GM18505 (cell line): ENCODE data around the gene HERPUD1.
"Not testable (repeated sequence)": the region's sequence is repeated elsewhere in the genome, so short reads cannot be mapped to it uniquely, and the experiment has no call there.

ENCODE experiments used
- ATAC-seq: cut with Tn5 transposase; IDR thresholded peaks from one replicate; pipeline ENCODE4 v1.9.1; 2021; ENCODE audit not compliant: unreplicated experiment
- POLR2A ChIP-seq: IDR thresholded peaks from 4 replicates; pipeline ENCODE4 v1.6.1; 2011; ENCODE audit warnings: borderline replicate concordance; ENCODE audit not compliant: insufficient read depth, insufficient read length; ENCODE audit errors: extremely low read depth

HERPUD1 gene

GRCh38 chr16:56966093-56966475, 34.1 kb downstream of the HERPUD1 start:
- ATAC-seq = no peak
- TF ChIP-seq POLR2A = no peak

- TF ChIP-seq POLR2A = no peak
- no peak for ATAC-seq
Observed at GRCh38 chr16:56967733-56968132, 35.8 kb downstream of the HERPUD1 start.

- no peak for TF ChIP-seq POLR2A
- ATAC-seq = no peak
Observed at GRCh38 chr16:56969769-56970168, 37.8 kb downstream of the HERPUD1 start.

- ATAC-seq = peak; percentile 81
- no peak for TF ChIP-seq POLR2A
Observed at GRCh38 chr16:56970934-56971767, 39.2 kb downstream of the HERPUD1 start.

GRCh38 chr16:56971768-56972043, 39.8 kb downstream of the HERPUD1 start:
- TF ChIP-seq POLR2A = no peak
- ATAC-seq = no peak

GRCh38 chr16:56972403-56973293, 40.7 kb downstream of the HERPUD1 start:
- ATAC-seq = no peak
- no peak for TF ChIP-seq POLR2A

- ATAC-seq = no peak
- TF ChIP-seq POLR2A = no peak
Observed at GRCh38 chr16:56973294-56973689, 41.4 kb downstream of the HERPUD1 start.

GRCh38 chr16:56973899-56974298, 42.0 kb downstream of the HERPUD1 start:
- ATAC-seq = not testable (repeated sequence)

GRCh38 chr16:56974549-56975300, 42.8 kb downstream of the HERPUD1 start:
- no peak for TF ChIP-seq POLR2A
- ATAC-seq = no peak

- TF ChIP-seq POLR2A = no peak
- ATAC-seq = no peak
Observed at GRCh38 chr16:56975714-56976113, 43.8 kb downstream of the HERPUD1 start.

- TF ChIP-seq POLR2A = no peak
- ATAC-seq = no peak
Observed at GRCh38 chr16:56977216-56977615, 45.3 kb downstream of the HERPUD1 start.

- ATAC-seq = no peak
- no peak for TF ChIP-seq POLR2A
Observed at GRCh38 chr16:56977823-56978430, 46.0 kb downstream of the HERPUD1 start.

- ATAC-seq = no peak
- TF ChIP-seq POLR2A = no peak
Observed at GRCh38 chr16:56980201-56980535, 48.2 kb downstream of the HERPUD1 start.
